Glutamatergic neuron (in vitro differentiated cells): ENCODE measurements around the gene IPPK. TPM values are rescaled to one million over a fixed set of nuclear protein-coding genes. Genes with fewer than 3 reads are reported as not detected.

Experiments
- DNase-seq: peaks from one replicate; pipeline ENCODE4 v3.0.0; 2022
- H3K27ac Mint-ChIP-seq: one replicate; pipeline ENCODE4 v1.8.0; 2020; ENCODE audit warnings: mild to moderate bottlenecking, mixed read lengths, inconsistent platforms; ENCODE audit not compliant: unreplicated experiment
- H3K27me3 Mint-ChIP-seq: one replicate; pipeline ENCODE4 v1.8.0; 2020; ENCODE audit warnings: mild to moderate bottlenecking, moderate library complexity, mixed read lengths, inconsistent platforms; ENCODE audit not compliant: unreplicated experiment
- H3K36me3 Mint-ChIP-seq: one replicate; pipeline ENCODE4 v1.8.0; 2020; ENCODE audit warnings: mild to moderate bottlenecking, mixed read lengths, inconsistent platforms; ENCODE audit not compliant: unreplicated experiment
- H3K4me1 Mint-ChIP-seq: one replicate; pipeline ENCODE4 v1.8.0; 2020; ENCODE audit warnings: mild to moderate bottlenecking, low read depth, mixed read lengths, inconsistent platforms; ENCODE audit not compliant: unreplicated experiment
- H3K4me3 Mint-ChIP-seq: one replicate; pipeline ENCODE4 v1.8.0; 2020; ENCODE audit warnings: mild to moderate bottlenecking, mixed read lengths, inconsistent platforms; ENCODE audit not compliant: unreplicated experiment
- H3K9me3 Mint-ChIP-seq: one replicate; pipeline ENCODE4 v1.8.0; 2020; ENCODE audit warnings: mild to moderate bottlenecking, moderate library complexity, mixed read lengths, inconsistent platforms; ENCODE audit not compliant: unreplicated experiment
- CTCF ChIP-seq: fragments of 200-600 bp; sonication (generic); IDR thresholded peaks from one replicate; pipeline ENCODE4 v1.5.0; 2021; ENCODE audit not compliant: partially characterized antibody, unreplicated experiment
- total RNA-seq: library from RNA; stranded (reverse); fragmentation: NEBNext Ultra II Directional; extraction: Animal tissue kit (Norgen Biotek cat#: 25700); gene quantifications from one replicate; pipeline ENCODE4 v1.2.1, GENCODE V29; 2021; ENCODE audit not compliant: unreplicated experiment

Gene IPPK
- total RNA-seq, 1 donor from 2014 or later: 7.0 TPM

GRCh38 chr9:92712767-92713166 is 42.8 kb upstream of the IPPK start:
- Mint-ChIP-seq H3K4me1 (peaks cover 7% of the 10 kb centered on the region), H3K4me3 (no peak overlapping the region), H3K27me3 (peaks cover 5% of the 10 kb centered on the region), H3K36me3 (no peaks in the 10 kb centered on the region), H3K27ac (no peak overlapping the region), H3K9me3 (peaks cover 1% of the 10 kb centered on the region)
- TF ChIP-seq CTCF: no peak
- DNase-seq: no peak

GRCh38 chr9:92711844-92712243 is 41.9 kb upstream of the IPPK start:
- no peak overlapping the region for H3K27ac Mint-ChIP-seq
- H3K9me3 Mint-ChIP-seq: peaks cover 1% of the 10 kb centered on the region
- TF ChIP-seq CTCF: no peak
- H3K36me3 Mint-ChIP-seq: no peaks in the 10 kb centered on the region
- peaks cover 7% of the 10 kb centered on the region for H3K4me1 Mint-ChIP-seq
- DNase-seq: no peak
- peaks cover 5% of the 10 kb centered on the region for H3K27me3 Mint-ChIP-seq
- no peak overlapping the region for H3K4me3 Mint-ChIP-seq

GRCh38 chr9:92711146-92711545 is 41.2 kb upstream of the IPPK start:
- Mint-ChIP-seq H3K27ac (no peak overlapping the region), H3K9me3 (peaks cover 1% of the 10 kb centered on the region), H3K27me3 (peaks cover 3% of the 10 kb centered on the region), H3K36me3 (no peaks in the 10 kb centered on the region), H3K4me1 (peaks cover 4% of the 10 kb centered on the region), H3K4me3 (no peak overlapping the region)
- DNase-seq: no peak
- TF ChIP-seq CTCF: no peak

GRCh38 chr9:92710368-92710767 is 40.4 kb upstream of the IPPK start:
- Mint-ChIP-seq H3K27ac (no peak overlapping the region), H3K27me3 (peaks cover 3% of the 10 kb centered on the region), H3K36me3 (no peaks in the 10 kb centered on the region), H3K9me3 (peaks cover 1% of the 10 kb centered on the region), H3K4me3 (no peak overlapping the region), H3K4me1 (no peaks in the 10 kb centered on the region)
- DNase-seq: no peak
- no peak for TF ChIP-seq CTCF

GRCh38 chr9:92709954-92710353 is 40.0 kb upstream of the IPPK start:
- Mint-ChIP-seq H3K36me3 (no peaks in the 10 kb centered on the region), H3K9me3 (peaks cover 1% of the 10 kb centered on the region), H3K4me1 (no peaks in the 10 kb centered on the region), H3K27ac (no peak overlapping the region), H3K27me3 (peaks cover 3% of the 10 kb centered on the region), H3K4me3 (no peak overlapping the region)
- TF ChIP-seq CTCF: no peak
- DNase-seq: no peak
